ENCODE data around the gene CNPPD1.
"Not testable (repeated sequence)": the region's sequence is repeated elsewhere in the genome, so short reads cannot be mapped to it uniquely, and the experiment has no call there.

Gene CNPPD1

DNA sequence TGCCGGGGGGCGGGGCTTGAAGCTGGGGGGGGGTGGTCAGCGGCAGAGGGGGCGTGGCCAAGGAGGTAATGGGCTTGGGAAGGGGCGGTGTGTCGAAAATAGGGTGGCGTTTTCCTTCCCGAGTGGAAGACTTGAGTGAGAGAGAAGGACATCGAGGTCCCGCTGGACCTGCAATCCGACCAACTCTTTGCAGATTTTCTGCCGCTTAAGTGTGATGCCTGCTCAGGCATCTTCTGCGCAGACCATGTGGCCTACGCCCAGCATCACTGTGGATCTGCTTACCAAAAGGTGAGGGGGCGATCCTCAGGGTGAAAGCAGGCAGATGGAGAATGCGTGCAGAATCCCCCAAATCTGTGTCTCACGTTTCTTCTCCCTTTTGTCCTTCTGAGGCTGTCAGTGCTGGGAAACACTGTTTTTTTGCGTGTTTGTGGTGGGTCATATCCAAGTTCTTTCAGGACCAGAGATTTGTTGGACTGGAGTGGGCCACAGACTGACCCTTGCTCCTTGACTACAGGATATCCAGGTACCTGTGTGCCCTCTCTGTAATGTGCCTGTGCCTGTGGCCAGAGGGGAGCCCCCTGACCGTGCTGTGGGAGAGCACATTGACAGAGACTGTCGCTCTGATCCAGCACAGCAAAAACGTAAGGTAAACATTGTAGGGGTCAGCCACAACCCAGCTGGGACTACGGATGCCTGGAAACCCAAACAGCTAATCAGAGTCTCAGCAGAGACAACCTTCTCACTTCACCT is 30.6 kb upstream of the CNPPD1 start:
- TF ChIP-seq, protein P1, sequence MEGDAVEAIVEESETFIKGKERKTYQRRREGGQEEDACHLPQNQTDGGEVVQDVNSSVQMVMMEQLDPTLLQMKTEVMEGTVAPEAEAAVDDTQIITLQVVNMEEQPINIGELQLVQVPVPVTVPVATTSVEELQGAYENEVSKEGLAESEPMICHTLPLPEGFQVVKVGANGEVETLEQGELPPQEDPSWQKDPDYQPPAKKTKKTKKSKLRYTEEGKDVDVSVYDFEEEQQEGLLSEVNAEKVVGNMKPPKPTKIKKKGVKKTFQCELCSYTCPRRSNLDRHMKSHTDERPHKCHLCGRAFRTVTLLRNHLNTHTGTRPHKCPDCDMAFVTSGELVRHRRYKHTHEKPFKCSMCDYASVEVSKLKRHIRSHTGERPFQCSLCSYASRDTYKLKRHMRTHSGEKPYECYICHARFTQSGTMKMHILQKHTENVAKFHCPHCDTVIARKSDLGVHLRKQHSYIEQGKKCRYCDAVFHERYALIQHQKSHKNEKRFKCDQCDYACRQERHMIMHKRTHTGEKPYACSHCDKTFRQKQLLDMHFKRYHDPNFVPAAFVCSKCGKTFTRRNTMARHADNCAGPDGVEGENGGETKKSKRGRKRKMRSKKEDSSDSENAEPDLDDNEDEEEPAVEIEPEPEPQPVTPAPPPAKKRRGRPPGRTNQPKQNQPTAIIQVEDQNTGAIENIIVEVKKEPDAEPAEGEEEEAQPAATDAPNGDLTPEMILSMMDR (IDR thresholded peaks at IDR 0.05): no peak
- TF ChIP-seq ZFX (IDR thresholded peaks at IDR 0.05; ENCODE audit: borderline replicate concordance): no peak
- peak overlapping the region; percentile 92 for H3K27ac ChIP-seq

- TF ChIP-seq, protein P1 (IDR thresholded peaks at IDR 0.05): no peak
- TF ChIP-seq ZFX (IDR thresholded peaks at IDR 0.05; ENCODE audit: borderline replicate concordance): no peak
- H3K27ac ChIP-seq: peak within 1 kb of the TSS; percentile 92
These were observed 29.8 kb upstream of the CNPPD1 start, which contains the start of gene ZFAND2B for GRCh38 chr2:219206328-219207133. ZFAND2B (plus strand) TSS chr2:219206782; CDS start chr2:219206988, 206 bp downstream.

- TF ChIP-seq, protein P1 (IDR thresholded peaks at IDR 0.05): no peak
- no peak for TF ChIP-seq ZFX (IDR thresholded peaks at IDR 0.05; ENCODE audit: borderline replicate concordance)
- H3K27ac ChIP-seq: peak overlapping the region; percentile 92
These were observed 29.2 kb upstream of the CNPPD1 start for GRCh38 chr2:219205981-219206327.

DNA sequence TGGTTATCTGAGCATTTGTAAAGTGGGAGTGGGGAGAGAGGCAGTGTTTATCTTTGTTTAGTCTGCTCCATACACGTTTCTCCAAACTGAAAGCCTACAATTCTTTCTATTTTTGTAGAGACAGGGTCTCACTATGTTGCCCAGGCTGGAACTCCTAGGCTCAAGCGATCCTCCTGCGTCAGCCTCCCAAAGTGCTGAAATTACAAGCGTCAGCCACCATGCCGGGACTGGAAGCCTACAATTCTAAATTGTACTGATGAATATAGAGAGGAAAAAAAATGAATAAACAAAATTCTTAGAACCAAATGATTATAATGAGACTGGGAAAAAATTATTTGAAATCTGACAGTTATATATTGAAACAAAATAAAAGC is 28.4 kb upstream of the CNPPD1 start:
- H3K27ac ChIP-seq: peak overlapping the region; percentile 92; the same call in 1 of the 2 replicates
- no peak for TF ChIP-seq ZFX (IDR thresholded peaks at IDR 0.05; ENCODE audit: borderline replicate concordance)
- TF ChIP-seq, protein P1 (IDR thresholded peaks at IDR 0.05): no peak

DNA sequence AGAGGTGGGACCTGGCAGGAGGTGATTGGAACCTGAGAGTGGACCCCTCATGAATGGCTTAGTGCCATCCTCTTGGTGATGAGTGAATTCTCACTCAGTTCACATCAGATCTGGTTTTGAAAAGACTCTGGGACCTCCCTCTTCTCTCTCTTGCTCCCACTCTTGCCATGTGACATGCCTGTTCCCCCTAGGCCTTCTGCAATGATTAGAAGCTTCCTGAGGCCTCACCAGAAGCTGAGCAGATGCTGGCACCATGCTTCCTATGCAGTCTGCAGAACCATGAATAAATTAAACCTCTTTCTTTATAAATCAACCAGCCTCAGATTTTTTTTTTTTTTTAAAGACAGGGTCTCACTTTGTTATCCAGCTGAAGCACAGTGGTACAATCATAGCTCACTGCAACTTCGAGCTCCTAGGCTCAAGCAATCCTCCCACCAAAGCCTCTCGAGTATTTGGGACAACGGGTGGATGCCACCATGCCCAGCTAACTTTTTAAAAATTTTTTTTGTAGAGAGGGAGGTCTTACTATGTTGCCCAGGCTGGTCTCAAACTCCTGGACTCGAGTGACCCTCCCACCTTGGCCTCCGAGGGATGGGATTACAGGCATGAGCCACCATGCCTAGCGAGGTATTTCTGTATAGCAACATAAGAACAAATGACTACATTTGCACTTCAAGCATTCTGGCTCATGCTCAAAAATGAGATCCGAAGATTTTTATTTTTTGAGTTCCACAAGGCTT is 27.9 kb upstream of the CNPPD1 start:
- H3K27ac ChIP-seq: no peak overlapping the region
- TF ChIP-seq, protein P1 (IDR thresholded peaks at IDR 0.05): no peak
- no peak for TF ChIP-seq ZFX (IDR thresholded peaks at IDR 0.05; ENCODE audit: borderline replicate concordance)

- not testable (repeated sequence) for H3K27ac ChIP-seq
These were observed 24.6 kb upstream of the CNPPD1 start for GRCh38 chr2:219201331-219201730.

GRCh38 chr2:219200502-219201326 is 24.0 kb upstream of the CNPPD1 start:
- not testable (repeated sequence) for H3K27ac ChIP-seq
